RWPE2 (cell line): Measurements from ENCODE around the gene LYZ.

Experiments used
- ATAC-seq: fragments of 200-7000 bp; cut with Tn5 transposase; 3 replicates; pipeline ENCODE4 v1.9.1; 2021; ENCODE audit warnings: low read depth
- DNase-seq: peaks from one replicate; pipeline ENCODE4 v3.0.0-alpha.2; 2020; ENCODE audit warnings: low spot score
- H3K27ac ChIP-seq: fragments of 450-650 bp; 2 replicates; pipeline ENCODE4 v1.5.1; 2017; ENCODE audit warnings: mild to moderate bottlenecking; ENCODE audit not compliant: poor library complexity, severe bottlenecking
- H3K27me3 ChIP-seq: fragments of 250-450 bp; sonication (Bioruptor Pico); 2 replicates; pipeline ENCODE4 v1.5.1; 2021; ENCODE audit warnings: mild to moderate bottlenecking, moderate library complexity; ENCODE audit not compliant: insufficient read depth, poor library complexity, severe bottlenecking
- H3K36me3 ChIP-seq: fragments of 250-450 bp; sonication (Bioruptor Pico); 2 replicates; pipeline ENCODE4 v1.5.1; 2020; ENCODE audit warnings: low read depth, mild to moderate bottlenecking, moderate library complexity
- H3K4me1 ChIP-seq: fragments of 250-450 bp; sonication (Bioruptor Pico); 2 replicates; pipeline ENCODE4 v1.5.1; 2021; ENCODE audit warnings: mild to moderate bottlenecking, moderate library complexity; ENCODE audit not compliant: insufficient read depth, poor library complexity, severe bottlenecking
- H3K4me3 ChIP-seq: fragments of 250-450 bp; sonication (Bioruptor Pico); 2 replicates; pipeline ENCODE4 v1.5.1; 2021; ENCODE audit warnings: mild to moderate bottlenecking, moderate library complexity; ENCODE audit not compliant: severe bottlenecking
- H3K9me3 ChIP-seq: fragments of 250-450 bp; sonication (Bioruptor Pico); 2 replicates; pipeline ENCODE4 v1.5.1; 2021; ENCODE audit warnings: mild to moderate bottlenecking, moderate library complexity; ENCODE audit not compliant: severe bottlenecking
- CTCF ChIP-seq: fragments of 450-650 bp; IDR thresholded peaks from one replicate; pipeline ENCODE4 v1.5.1; 2017; ENCODE audit warnings: mild to moderate bottlenecking, moderate library complexity; ENCODE audit not compliant: poor library complexity, severe bottlenecking

LYZ gene

GRCh38 chr12:69329669-69330428 lies 18.3 kb upstream of the LYZ start:
- Histone ChIP-seq H3K36me3 (no peaks in the 10 kb centered on the region), H3K27ac (no peak overlapping the region), H3K4me3 (no peak overlapping the region), H3K27me3 (no peaks in the 10 kb centered on the region), H3K4me1 (peaks cover 9% of the 10 kb centered on the region), H3K9me3 (no peaks in the 10 kb centered on the region)
- DNase-seq (no peak), ATAC-seq (no peak)
- no peak for TF ChIP-seq CTCF

- Histone ChIP-seq H3K4me1 (peaks cover 9% of the 10 kb centered on the region), H3K9me3 (no peaks in the 10 kb centered on the region), H3K4me3 (peak overlapping the region; percentile 20), H3K27ac (no peak overlapping the region), H3K27me3 (no peaks in the 10 kb centered on the region), H3K36me3 (no peaks in the 10 kb centered on the region)
- peak; percentile 76 for ATAC-seq
- DNase-seq = no peak
- TF ChIP-seq CTCF = no peak
Observed at GRCh38 chr12:69330475-69331473, 17.4 kb upstream of the LYZ start.

- H3K4me3 ChIP-seq = peak overlapping the region; percentile 20
- no peak for TF ChIP-seq CTCF
- no peak for DNase-seq
Observed at GRCh38 chr12:69331519-69331908, 16.7 kb upstream of the LYZ start.

GRCh38 chr12:69331909-69332684 lies 16.1 kb upstream of the LYZ start:
- no peak overlapping the region for H3K4me3 ChIP-seq
- H3K36me3 ChIP-seq = no peaks in the 10 kb centered on the region

More at GRCh38 chr12:69331519-69331908, 16.7 kb upstream of the LYZ start:
- Histone ChIP-seq H3K9me3 (no peaks in the 10 kb centered on the region), H3K27ac (no peak overlapping the region), H3K27me3 (no peaks in the 10 kb centered on the region), H3K4me1 (peaks cover 9% of the 10 kb centered on the region), H3K36me3 (no peaks in the 10 kb centered on the region)
- no peak for ATAC-seq

More at GRCh38 chr12:69331909-69332684, 16.1 kb upstream of the LYZ start:
- DNase-seq (no peak), ATAC-seq (peak; percentile 21; the same call in 1 of the 3 replicates)
- Histone ChIP-seq H3K4me1 (peaks cover 9% of the 10 kb centered on the region), H3K27ac (no peak overlapping the region), H3K27me3 (no peaks in the 10 kb centered on the region), H3K9me3 (no peaks in the 10 kb centered on the region)
- no peak for TF ChIP-seq CTCF
